ENCODE measurements around the gene PTX3.

Gene PTX3

DNA sequence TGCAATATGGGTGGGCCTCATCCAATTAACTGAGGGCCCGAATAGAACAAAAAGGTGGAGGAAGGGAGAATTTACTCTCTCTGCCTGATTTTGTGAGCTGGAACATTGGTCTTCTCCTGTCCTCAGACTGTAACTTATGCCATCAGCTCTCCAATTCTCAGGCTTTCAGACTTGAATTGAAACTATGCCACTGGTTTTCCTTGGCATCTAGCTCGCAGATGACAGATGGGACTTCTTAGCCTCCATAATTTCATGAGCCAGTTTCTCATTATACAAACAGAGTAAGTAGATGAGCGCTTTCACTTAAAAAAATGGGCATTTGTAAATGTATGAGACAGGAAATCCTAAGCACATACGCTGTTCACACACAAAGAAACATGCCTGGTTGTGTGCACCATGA is 8.7 kb upstream of the PTX3 start:
- DNase-seq: no peak

DNA sequence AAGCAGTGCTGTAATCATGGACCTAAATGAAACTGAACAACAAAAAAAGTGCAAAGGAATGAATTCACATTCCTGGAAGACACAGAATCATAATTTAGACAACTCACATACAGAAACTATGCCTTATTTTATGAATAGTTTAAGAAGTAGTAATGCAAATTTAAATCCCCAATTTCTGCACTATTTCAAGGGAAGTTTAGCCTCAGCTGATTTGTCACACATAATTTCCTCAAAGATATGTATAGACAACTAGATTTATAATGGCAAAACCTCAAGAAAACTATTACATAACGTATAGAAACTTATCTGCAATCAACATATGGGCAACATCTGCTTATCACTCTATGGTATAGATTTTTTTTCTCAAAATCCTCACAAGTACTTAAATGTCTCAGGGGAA is 7.8 kb upstream of the PTX3 start:
- no peak for DNase-seq

- DNase-seq: no peak
Observed at GRCh38 chr3:157429708-157430107, 6.9 kb upstream of the PTX3 start.

DNA sequence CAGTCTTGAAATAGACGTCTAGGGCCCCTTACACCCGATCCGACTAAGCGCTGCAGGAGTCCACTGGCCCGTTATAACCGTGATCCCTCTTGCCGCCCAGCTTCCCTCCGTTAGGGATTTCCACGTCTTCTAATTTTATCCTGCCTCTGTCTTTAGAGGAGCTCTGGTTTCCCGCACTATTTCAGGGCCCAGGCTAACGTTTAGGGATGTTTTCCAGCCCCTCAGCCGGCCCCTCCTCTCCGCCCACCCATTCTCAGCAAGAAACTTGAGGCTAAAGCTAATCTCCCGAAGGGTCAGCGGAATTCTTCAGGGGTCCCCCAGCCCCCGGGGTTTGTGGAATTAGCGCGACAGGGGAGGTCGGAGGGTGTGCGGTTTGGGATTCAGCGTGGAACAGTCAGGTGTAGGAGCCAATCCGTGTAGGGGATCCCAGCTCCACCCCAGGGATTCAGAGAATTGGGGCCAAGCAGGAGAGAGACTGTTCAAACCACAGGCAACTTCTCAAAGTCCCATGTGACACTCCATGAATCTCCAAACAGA is 1.6 kb downstream of the PTX3 start:
- no peak for DNase-seq

- DNase-seq: no peak
Observed at GRCh38 chr3:157441102-157441624, 4.5 kb downstream of the PTX3 start.

DNA sequence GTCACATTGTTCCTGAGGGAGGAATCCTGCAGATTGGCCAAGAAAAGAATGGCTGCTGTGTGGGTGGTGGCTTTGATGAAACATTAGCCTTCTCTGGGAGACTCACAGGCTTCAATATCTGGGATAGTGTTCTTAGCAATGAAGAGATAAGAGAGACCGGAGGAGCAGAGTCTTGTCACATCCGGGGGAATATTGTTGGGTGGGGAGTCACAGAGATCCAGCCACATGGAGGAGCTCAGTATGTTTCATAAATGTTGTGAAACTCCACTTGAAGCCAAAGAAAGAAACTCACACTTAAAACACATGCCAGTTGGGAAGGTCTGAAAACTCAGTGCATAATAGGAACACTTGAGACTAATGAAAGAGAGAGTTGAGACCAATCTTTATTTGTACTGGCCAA is 6.1 kb downstream of the PTX3 start:
- no peak for DNase-seq

GRCh38 chr3:157443905-157444796 is 7.5 kb downstream of the PTX3 start:
- no peak for DNase-seq

DNA sequence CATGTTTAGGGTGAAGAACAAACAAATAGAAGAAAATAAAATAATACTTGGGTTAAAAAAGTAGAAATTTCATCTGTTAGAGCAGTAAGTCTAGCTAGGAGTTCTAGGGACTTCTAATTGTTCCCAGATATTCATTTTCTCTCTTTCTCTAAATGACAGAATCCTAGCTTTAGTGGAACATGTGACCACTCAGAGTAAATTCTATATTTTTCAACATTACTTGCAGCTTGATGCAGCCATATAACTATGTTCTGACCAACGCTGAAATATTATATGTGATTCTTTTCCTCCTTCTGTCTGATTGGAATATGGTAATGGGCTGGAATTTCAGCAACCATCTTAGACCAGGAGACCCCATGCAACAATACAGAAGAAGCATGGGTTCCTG is 8.1 kb downstream of the PTX3 start:
- DNase-seq: no peak

- no peak for DNase-seq
Observed at GRCh38 chr3:157445857-157446256, 9.2 kb downstream of the PTX3 start.

DNA sequence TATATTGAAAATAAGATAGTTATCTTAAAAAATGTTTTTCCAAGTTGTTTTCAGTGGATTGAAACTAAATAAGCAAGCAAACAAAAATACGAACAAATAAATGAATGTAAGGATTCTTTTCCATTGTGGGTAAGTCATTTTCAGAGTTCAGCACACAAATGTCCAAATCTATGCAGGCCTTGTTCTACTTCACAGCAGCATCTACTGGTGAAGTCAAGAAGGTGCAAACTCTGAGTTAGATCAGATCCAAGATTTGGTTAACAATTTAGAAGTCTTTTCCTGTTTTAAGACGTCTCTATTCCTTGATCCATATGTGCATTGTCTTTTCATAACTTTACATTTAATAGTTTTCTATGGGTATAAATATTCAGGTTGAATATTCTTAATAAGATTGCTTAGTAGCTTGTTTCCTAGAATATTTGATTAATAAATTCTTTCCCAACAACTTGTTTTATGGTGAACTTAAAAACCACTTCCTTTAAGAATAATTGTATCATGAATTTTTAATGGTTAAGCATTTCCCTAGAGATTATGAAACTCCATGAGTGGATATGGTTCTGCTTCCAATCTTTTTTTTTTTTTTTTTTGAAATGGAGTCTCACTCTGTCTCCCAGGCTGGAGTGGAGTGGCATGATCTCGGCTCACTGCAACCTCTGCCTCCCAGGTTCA is 10.5 kb downstream of the PTX3 start:
- DNase-seq: no peak

DNA sequence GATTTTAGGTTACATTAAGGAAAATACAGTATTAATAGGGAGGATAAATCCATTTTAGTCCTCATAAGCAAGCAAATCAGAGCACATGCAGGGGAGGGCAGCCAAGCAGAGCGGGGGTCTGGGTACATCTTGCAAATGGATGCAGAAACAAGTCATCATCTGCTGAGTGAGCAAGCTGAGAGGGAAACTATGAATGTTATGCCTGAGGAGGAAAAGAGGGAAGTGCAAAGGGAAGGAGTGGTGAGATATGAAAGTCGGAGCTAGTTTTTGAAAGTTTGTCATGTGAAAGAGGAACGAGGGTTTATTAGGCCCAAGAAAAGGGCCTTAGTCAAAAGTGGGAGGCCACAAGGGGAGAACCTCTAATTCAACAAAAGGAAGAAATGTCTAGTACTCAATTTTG is 15.4 kb downstream of the PTX3 start:
- no peak for DNase-seq

GRCh38 chr3:157453824-157454223 is 17.2 kb downstream of the PTX3 start:
- no peak for DNase-seq

DNA sequence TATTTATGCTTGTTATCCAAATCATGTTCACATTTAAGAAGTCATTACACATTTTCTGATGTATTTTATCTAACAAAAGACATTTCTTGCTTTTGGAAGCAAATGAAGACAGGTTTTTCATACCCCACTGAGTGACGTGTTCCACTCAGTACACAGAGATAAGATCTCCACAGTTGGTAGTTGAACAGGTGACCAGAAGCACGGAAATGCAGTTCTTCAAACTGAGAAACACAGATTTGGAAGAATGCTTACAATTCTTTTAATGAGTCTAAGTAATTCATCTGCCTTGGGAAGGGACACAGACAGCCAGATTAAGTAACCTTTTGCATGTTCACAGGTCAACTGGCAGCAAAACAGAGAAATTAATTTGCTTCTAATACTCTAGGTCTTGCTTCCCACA is 23.1 kb downstream of the PTX3 start:
- DNase-seq: no peak

DNA sequence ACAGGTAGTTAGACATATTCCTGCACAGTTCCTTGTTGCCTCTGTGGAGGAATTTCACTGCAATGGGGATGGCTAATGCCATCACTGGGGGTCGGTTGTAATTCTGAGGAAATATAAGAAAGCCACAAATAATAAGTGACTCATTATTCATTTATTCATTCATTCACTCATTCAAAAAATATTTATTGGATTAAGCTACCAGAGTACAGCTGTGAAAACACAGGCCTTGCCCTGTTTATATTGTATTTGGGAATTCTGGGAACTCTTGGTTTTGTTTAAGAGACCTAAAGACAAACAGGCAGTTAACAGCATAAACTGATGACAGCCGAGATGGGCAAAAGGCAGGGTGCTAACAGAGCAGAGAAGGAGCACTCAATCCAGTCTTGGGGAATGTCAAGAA is 23.6 kb downstream of the PTX3 start:
- no peak for DNase-seq

DNA sequence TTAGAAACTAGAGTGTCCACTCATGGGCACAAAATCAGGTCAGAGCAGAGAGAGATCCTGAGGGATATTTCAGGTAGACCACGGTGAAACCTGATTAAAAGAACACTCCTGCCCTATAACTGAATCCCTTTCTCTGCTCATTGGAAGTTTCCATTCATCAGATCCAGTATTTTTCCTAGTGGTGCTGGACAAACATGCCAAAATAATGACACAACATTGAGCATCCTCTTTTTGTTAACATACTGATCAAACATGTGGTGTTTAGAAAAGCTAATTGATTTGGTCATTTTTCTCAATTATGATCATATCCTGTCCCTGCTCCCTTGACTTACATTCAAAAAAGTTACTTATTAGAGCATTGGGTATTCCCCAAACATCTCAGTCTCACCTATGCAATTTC is 27.2 kb downstream of the PTX3 start:
- no peak for DNase-seq

- DNase-seq: no peak
Observed at GRCh38 chr3:157464321-157464720, 27.7 kb downstream of the PTX3 start.

DNA sequence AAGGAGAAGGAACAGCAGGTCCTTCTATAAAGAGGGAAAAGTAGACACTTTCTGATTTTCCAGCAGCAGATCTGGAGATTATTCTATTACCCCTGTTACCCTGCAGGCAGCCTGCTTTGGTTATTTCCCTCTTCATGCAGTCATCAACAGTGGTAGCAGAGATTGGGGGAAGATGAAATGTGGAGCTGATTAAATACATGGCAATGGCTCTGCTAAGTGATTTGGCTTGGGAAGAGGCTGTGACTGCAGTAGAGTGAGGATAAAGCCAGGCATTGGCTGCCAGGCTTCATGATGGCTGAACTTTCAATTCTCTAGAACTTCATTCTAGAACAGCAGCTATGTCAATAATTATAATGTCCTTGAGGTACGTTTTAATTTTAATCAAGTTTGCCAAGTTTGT is 29.1 kb downstream of the PTX3 start:
- no peak for DNase-seq

DNA sequence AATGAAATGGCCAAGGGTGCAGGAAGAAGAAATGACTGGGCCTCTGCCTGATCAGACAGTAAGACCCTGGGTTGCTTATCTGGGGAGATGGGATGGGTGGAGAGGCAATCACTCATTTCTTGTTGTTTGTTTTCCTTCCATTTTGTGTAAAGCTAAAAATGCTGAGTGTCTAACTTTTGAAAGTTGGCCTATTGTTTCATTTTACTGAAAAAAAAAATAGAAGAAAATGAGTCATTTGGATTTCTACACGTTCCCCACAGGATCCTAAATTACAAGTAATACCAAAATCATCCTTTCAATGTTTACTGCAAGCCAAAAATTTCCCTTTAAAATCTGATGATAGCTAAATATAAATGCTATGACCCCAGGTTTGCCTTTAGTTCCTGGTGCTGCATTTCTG is 30.6 kb downstream of the PTX3 start:
- no peak for DNase-seq

- DNase-seq: no peak
Observed at GRCh38 chr3:157469561-157470294, 33.1 kb downstream of the PTX3 start.

GRCh38 chr3:157471064-157471463 is 34.4 kb downstream of the PTX3 start:
- DNase-seq: no peak

DNA sequence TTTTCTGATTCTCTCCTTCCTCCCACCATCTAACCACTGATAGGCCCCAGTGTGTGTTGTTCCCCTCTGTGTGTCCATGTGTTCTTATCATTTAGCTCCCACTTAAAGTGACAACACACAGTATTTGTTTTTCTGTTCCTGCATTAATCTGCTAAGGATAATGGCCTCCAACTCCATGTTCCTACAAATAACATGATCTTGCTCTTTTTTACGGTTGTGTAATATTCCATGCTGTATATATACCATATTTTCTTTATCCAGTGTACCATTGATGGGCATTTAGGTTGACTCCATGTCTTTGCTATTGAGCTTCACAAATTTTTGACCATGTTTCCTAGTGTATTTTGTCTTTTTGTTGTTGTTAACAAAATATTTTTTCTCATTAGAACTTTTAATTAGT is 36.0 kb downstream of the PTX3 start:
- no peak for DNase-seq

- no peak for DNase-seq
Observed at GRCh38 chr3:157475921-157476414, 39.3 kb downstream of the PTX3 start.

DNA sequence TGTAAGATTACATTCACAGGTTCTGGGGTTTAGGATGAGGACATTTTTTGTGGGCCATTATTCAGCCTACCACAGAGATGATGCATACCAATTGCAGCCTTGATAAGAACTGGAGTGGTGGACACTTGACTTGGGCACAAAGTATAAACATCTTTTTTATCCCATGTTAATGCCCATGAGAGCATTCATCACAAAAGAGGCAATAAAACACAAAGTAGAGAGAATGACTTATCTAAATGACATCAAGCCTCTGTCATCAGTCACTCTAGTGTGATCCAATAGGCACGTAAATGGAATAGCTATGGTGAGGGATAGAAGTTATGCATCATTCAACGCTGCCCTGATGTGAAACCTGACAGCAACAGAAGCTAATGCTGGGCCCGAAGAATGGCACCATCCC is 40.8 kb downstream of the PTX3 start:
- no peak for DNase-seq

Data from activated CD4-positive, CD25-positive, alpha-beta regulatory T cell treated with anti-CD3 and anti-CD28 coated beads, Interleukin-2, amount 50 U/mL, for 72 hours (primary cell).